Medulla oblongata (tissue), 1 donor: Measurements from ENCODE around the gene OCIAD2.
"Not testable (repeated sequence)": the region's sequence is repeated elsewhere in the genome, so short reads cannot be mapped to it uniquely, and the experiment has no call there.

Experiments used
- DNase-seq: peaks from one replicate; pipeline ENCODE4 v3.0.0-alpha.2; 2015; ENCODE audit errors: extremely low spot score

Gene OCIAD2

DNA sequence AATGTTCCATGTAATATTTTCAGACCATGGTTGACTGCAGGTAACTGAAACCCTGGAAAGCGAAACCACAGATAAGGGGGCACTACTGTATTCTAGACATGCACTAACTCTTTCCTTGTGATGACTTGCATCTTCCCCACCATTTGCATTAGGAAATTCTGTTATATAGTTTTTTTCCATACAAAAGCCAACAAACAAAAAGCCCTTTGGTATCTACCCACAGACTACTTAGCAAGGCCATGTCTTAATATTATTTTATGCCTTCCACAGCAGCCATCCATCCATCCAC is 52.2 kb downstream of the OCIAD2 start:
- DNase-seq = no peak

DNA sequence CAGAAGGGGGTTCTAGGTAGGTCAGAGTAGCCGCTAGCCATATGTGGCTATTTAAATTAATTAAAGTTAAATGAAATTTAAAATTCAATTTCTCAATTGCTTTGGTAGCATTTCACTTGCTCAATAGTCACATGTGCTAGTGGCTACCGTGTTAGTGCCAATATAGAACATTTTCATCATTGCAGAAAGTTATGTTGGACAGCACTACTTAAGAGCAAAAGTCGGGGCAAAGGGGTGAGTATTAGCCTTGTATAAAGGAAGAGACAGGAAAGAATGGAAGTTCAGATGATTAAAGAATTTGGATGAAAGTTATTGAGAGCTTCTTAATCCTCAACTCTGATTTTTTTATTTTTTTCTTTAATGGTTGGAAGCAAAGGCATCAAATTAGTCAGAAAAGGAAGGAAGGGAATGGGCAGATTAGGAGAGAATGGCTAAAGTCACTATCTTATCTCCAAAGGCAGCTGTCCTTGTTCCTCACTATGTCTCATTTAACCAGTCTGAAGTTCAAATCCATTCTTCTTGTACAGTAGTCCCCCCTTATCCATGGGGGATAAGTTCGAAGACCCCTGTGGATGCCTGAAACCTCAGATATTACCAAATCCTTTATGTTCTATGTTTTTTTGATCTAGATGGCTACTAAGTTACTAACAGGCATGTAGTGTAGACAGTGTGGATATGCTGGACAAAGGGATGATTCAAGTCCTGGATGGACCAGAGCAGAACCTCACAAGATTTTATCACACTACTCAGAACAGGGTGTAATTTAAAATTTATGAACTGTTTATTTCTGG is 52.8 kb downstream of the OCIAD2 start:
- no peak for DNase-seq

DNA sequence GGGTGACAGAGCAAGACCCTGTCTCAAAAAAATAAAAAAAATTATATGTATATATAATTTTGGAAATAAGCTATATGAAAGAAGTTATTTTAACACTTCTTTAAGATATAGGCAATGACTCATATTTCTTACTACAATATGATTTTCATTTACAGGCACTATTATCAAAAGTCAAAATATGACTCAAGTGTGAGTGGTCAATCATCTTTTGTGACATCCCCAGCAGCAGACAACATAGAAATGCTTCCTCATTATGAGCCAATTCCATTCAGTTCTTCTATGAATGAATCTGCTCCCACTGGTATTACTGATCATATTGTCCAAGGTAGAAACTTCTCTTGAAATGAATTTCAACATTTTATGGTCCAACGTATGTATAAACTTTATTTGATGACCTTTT is 54.9 kb downstream of the OCIAD2 start:
- no peak for DNase-seq

DNA sequence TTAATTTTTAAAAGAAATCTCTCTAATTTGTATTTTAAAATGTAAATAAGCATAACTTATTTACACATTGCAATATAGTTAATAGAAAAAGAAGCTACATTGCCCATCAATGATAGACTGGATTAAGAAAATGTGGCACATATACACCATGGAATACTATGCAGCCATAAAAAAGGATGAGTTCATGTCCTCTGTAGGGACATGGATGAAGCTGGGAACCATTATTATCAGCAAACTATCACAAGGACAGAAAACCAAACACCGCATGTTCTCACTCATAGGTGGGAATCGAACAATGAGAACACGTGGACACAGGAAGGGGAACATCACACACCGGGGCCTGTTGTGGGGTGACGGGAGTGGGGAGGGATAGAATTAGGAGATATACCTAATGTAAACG is 57.8 kb downstream of the OCIAD2 start:
- DNase-seq = not testable (repeated sequence)

DNA sequence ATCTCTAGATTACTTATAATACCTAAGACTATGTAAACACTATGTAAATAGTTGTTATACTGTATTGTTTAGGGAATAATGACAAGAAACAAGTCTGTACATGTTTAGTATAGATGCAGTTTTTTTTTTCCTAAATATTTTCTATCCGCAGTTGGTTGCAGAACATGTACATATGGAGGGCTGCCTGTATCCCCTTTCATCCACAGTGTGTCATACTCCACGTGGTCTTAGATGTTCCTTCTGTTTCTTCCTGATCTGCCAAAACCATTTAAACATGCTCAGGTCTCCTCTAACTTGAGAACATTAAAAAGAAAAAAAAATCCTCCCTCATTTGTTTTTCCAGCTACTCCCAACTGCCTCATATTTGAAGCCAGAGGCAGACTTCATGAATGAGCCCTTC is 61.7 kb downstream of the OCIAD2 start:
- DNase-seq = no peak

DNA sequence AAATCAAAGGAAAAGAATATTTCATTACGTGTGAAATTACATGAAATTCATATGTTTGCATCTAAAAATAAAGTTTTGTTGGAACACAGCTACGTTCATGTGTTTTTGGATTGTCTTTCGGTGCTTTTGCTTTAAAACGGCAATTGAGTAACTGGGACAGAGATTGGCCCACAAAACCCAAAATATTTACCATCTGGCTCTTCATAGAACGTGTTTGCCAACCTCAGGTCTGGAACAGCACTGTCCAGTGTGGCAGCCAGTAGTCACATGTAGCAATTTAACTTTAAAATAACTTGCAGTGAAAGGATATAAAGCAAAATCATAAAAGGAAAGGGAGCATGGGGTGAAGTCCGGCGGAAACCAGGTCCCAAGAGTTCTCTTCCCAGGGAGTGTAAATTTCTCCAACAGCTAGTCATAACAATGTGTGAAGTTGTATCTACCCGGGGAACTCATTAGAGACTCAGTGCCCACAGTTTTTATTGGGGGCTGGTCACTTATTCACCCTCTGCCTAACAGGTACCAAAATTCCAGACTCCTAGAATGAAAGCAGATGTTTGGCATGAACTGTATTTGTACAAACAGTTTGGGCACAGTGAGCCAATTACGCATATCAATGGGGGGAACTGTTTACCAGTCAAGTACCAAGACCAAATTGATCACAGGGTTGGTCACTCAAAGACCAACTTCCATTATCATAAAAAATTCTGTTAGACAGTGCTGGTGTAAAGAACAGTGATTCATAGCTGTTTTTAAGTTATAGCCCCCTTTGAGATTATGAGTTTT is 65.3 kb downstream of the OCIAD2 start:
- no peak for DNase-seq

DNA sequence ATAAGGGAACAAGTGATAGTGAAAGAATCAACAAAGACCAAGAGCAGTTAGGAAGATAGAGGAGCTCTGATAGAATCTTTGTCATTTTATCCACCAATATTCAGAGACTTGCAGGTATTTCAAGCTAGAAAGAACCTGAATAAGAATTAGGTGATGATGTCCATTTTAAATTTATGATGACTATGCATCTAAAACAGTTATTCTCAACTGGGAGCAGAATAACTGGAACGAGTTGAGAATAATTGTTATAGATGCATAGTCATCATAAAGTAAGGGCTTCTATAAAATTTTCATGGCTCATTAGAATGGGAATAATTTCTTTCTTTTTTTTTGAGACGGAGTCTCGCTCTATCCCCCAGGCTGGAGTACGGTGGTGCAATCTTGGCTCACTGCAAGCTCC is 69.9 kb downstream of the OCIAD2 start:
- DNase-seq = no peak
